Spleen (tissue), 7 donors: Measurements from ENCODE around the gene CWC15.

ENCODE experiments used
- POLR2A ChIP-seq, 3 donors: fragments of 450-650 bp; IDR thresholded peaks; one replicate each; pipeline ENCODE4 v1.5.1; 2017; ENCODE audit warnings: antibody characterized with exemption in 3 of 3, mild to moderate bottlenecking in 1 of 3
- POLR2AphosphoS5 ChIP-seq, 3 donors: sonication (generic); formaldehyde crosslinking; IDR thresholded peaks; one replicate each; pipeline ENCODE4 v1.5.1; 2017; ENCODE audit warnings: antibody characterized with exemption in 3 of 3
- TF ChIP-seq, protein P1 (sequence below), 11 experiments: fragments of 200-600 bp in 7 of 11; fragments of 450-650 bp in 4 of 11; sonication (generic) in 4 of 11; IDR thresholded peaks in 8 of 11; conservative IDR thresholded peaks in 3 of 11; 1 replicate in 7 of 11; 2 replicates in 4 of 11; pipeline versions ENCODE4 v1.4.0 to v1.8.0; 2016 to 2021; ENCODE audit warnings: antibody characterized with exemption in 11 of 11, inconsistent platforms in 4 of 11, mild to moderate bottlenecking in 1 of 11
- donor health status: DM: no; HTN: no; CAD: no; lungs with moderate emphysema.
- donor health status: DM: no; HTN: no; CAD: no.
- donor health status: DM: no; HTN: no; CAD: no.

DNA sequence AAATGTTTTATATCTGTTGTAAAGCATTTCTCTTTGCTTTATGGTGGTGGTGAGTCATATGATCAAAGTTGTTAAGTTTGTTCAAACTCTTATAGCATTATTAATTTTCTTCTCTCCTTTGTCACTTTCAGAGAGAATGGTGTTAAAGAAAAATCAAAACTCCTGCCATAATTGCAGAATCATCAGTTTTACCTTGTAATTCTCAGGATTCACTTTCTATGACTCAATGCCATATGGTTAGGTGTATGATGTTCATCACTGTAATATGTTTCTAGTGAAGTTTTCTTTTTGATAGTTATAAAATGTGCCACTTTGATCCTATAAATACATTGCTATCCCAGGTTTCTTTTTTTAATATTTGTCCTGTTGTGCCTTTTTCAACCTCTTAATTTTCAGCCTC is 38.0 kb upstream of the CWC15 start:
- TF ChIP-seq, protein P1, sequence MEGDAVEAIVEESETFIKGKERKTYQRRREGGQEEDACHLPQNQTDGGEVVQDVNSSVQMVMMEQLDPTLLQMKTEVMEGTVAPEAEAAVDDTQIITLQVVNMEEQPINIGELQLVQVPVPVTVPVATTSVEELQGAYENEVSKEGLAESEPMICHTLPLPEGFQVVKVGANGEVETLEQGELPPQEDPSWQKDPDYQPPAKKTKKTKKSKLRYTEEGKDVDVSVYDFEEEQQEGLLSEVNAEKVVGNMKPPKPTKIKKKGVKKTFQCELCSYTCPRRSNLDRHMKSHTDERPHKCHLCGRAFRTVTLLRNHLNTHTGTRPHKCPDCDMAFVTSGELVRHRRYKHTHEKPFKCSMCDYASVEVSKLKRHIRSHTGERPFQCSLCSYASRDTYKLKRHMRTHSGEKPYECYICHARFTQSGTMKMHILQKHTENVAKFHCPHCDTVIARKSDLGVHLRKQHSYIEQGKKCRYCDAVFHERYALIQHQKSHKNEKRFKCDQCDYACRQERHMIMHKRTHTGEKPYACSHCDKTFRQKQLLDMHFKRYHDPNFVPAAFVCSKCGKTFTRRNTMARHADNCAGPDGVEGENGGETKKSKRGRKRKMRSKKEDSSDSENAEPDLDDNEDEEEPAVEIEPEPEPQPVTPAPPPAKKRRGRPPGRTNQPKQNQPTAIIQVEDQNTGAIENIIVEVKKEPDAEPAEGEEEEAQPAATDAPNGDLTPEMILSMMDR (IDR thresholded peaks at IDR 0.05 in 8 of 11, conservative IDR thresholded peaks at IDR 0.05 in 3 of 11): no peak
- TF ChIP-seq POLR2AphosphoS5 (IDR thresholded peaks at IDR 0.05) (no peak), POLR2A (IDR thresholded peaks at IDR 0.05) (no peak)
